GM18499 (cell line): ENCODE measurements around the gene ANKS1B.

Source experiments
- ATAC-seq: cut with Tn5 transposase; IDR thresholded peaks from one replicate; pipeline ENCODE4 v1.9.1; 2021; ENCODE audit warnings: moderate number of reproducible peaks; ENCODE audit not compliant: insufficient read depth, unreplicated experiment

The ANKS1B gene

GRCh38 chr12:99966429-99966828 is 18.3 kb downstream of the ANKS1B start:
- no peak for ATAC-seq

- ATAC-seq: no peak
Observed at GRCh38 chr12:99960311-99960710, 24.4 kb downstream of the ANKS1B start.

- no peak for ATAC-seq
Observed at GRCh38 chr12:99959549-99960170, 25.1 kb downstream of the ANKS1B start.

GRCh38 chr12:99957866-99958466 is 26.8 kb downstream of the ANKS1B start:
- no peak for ATAC-seq

- ATAC-seq: no peak
Observed at GRCh38 chr12:99954724-99955123, 30.0 kb downstream of the ANKS1B start.

GRCh38 chr12:99948370-99948769 is 36.4 kb downstream of the ANKS1B start:
- ATAC-seq: no peak

GRCh38 chr12:99946131-99946530 is 38.6 kb downstream of the ANKS1B start:
- ATAC-seq: no peak

GRCh38 chr12:99935608-99936007 is 49.1 kb downstream of the ANKS1B start:
- ATAC-seq: no peak

- ATAC-seq: no peak
Observed at GRCh38 chr12:99926511-99927169, 58.1 kb downstream of the ANKS1B start.

- no peak for ATAC-seq
Observed at GRCh38 chr12:99920353-99920960, 64.3 kb downstream of the ANKS1B start.

- ATAC-seq: no peak
Observed at GRCh38 chr12:99917711-99918402, 66.9 kb downstream of the ANKS1B start.

- ATAC-seq: no peak
Observed at GRCh38 chr12:99916555-99916954, 68.2 kb downstream of the ANKS1B start.

- no peak for ATAC-seq
Observed at GRCh38 chr12:99915251-99916082, 69.3 kb downstream of the ANKS1B start.

- no peak for ATAC-seq
Observed at GRCh38 chr12:99914206-99914605, 70.5 kb downstream of the ANKS1B start.

- peak; percentile 74 for ATAC-seq
Observed at GRCh38 chr12:99911967-99912366, 72.8 kb downstream of the ANKS1B start.

- ATAC-seq: no peak
Observed at GRCh38 chr12:99911081-99911480, 73.7 kb downstream of the ANKS1B start.

- ATAC-seq: peak; percentile 48
Observed at GRCh38 chr12:99910342-99910741, 74.4 kb downstream of the ANKS1B start.

- no peak for ATAC-seq
Observed at GRCh38 chr12:99906786-99907579, 77.8 kb downstream of the ANKS1B start.

GRCh38 chr12:99901181-99901580 is 83.6 kb downstream of the ANKS1B start:
- ATAC-seq: no peak
